Natural killer cell (primary cell): ENCODE results near the gene EAF1. TPM values are rescaled to one million over a fixed set of nuclear protein-coding genes. Genes with fewer than 3 reads are reported as not detected.
"Not testable (repeated sequence)": the region's sequence is repeated elsewhere in the genome, so short reads cannot be mapped to it uniquely, and the experiment has no call there.

Experiments
- ATAC-seq, 3 donors: fragments of 150-1000 bp in 2 of 3; fragments of 200-7000 bp in 1 of 3; cut with Tn5 transposase; 1 replicate in 1 of 3; 2 replicates in 2 of 3; pipeline ENCODE4 v1.10.0; 2021; ENCODE audit warnings: mild to moderate bottlenecking in 2 of 3, moderate library complexity in 2 of 3
- DNase-seq, 2 donors: peaks; one replicate each; pipeline versions ENCODE4 v3.0.0 to v3.0.0-alpha.2; 2013 to 2021; ENCODE audit warnings: mixed read lengths in 1 of 2
- H3K27ac ChIP-seq: one replicate; pipeline ENCODE4 v1.5.1; 2013; ENCODE audit warnings: mild to moderate bottlenecking, low read length
- H3K27me3 ChIP-seq: one replicate; pipeline ENCODE4 v1.6.1; 2013; ENCODE audit warnings: low read length; ENCODE audit not compliant: control insufficient read depth, insufficient read depth
- H3K36me3 ChIP-seq: one replicate; pipeline ENCODE4 v1.6.1; 2013; ENCODE audit warnings: low read length; ENCODE audit not compliant: control insufficient read depth, insufficient read depth
- H3K4me1 ChIP-seq: one replicate; pipeline ENCODE4 v1.6.1; 2013; ENCODE audit warnings: low read length; ENCODE audit not compliant: control insufficient read depth, insufficient read depth
- H3K4me3 ChIP-seq: one replicate; pipeline ENCODE4 v1.5.1; 2013; ENCODE audit warnings: low read length
- H3K9me3 ChIP-seq: one replicate; pipeline ENCODE4 v1.6.1; 2013; ENCODE audit warnings: low read length; ENCODE audit not compliant: control insufficient read depth, insufficient read depth
- H3K27ac Mint-ChIP-seq, 2 donors: one replicate each; pipeline ENCODE4 v1.8.0; 2022; ENCODE audit warnings: mild to moderate bottlenecking in 2 of 2, mixed read lengths in 2 of 2, moderate library complexity in 1 of 2
- H3K27me3 Mint-ChIP-seq, 2 donors: one replicate each; pipeline ENCODE4 v1.8.0; 2022; ENCODE audit warnings: low read depth in 2 of 2, mixed read lengths in 2 of 2
- H3K36me3 Mint-ChIP-seq: one replicate; pipeline ENCODE4 v1.8.0; 2022; ENCODE audit warnings: mixed read lengths
- H3K4me1 Mint-ChIP-seq, 2 donors: one replicate each; pipeline ENCODE4 v1.8.0; 2022; ENCODE audit warnings: mixed read lengths in 2 of 2
- H3K4me3 Mint-ChIP-seq: one replicate; pipeline ENCODE4 v1.8.0; 2022; ENCODE audit warnings: mild to moderate bottlenecking, moderate library complexity, mixed read lengths
- H3K9me3 Mint-ChIP-seq, 2 donors: one replicate each; pipeline ENCODE4 v1.8.0; 2022; ENCODE audit warnings: mixed read lengths in 2 of 2
- WGBS: methylation state at CpG from one replicate; pipeline ENCODE4 v1.1.7; 2013; ENCODE audit warnings: missing lambda C conversion rate; ENCODE audit not compliant: insufficient coverage; 5-methylcytosine and 5-hydroxymethylcytosine counted together
- intact Hi-C: fragments of 100-400 bp; cut with micrococcal nuclease; formaldehyde crosslinking; loops from one replicate; pipeline ENCODE4 v1.14.2; 2022
- total RNA-seq, 4 donors: library from RNA; stranded (reverse); fragments of 120-200 nt in 1 of 4; gene quantifications; one replicate each; pipeline versions ENCODE4 v1.2.3 to v1.2.4, GENCODE V29; 2013 to 2022
- TF ChIP-seq, protein P1 (sequence below): fragments of 200-600 bp; IDR thresholded peaks from one replicate; pipeline ENCODE4 v1.8.0; 2022; ENCODE audit warnings: antibody characterized with exemption

EAF1 gene
- total RNA-seq, 3 donors from 2014 or later (not counting 1 experiment from before 2014, with no cell fraction given) = 39.7 to 45.8 (median 41.5) TPM

- peak in 1 of 2 donors; percentile 78 for DNase-seq
- no peak overlapping the region for H3K4me3 Mint-ChIP-seq
- no peaks in the 10 kb centered on the region for H3K36me3 Mint-ChIP-seq
These were observed 21.8 kb upstream of the EAF1 start for GRCh38 chr3:15405448-15406050.

DNA sequence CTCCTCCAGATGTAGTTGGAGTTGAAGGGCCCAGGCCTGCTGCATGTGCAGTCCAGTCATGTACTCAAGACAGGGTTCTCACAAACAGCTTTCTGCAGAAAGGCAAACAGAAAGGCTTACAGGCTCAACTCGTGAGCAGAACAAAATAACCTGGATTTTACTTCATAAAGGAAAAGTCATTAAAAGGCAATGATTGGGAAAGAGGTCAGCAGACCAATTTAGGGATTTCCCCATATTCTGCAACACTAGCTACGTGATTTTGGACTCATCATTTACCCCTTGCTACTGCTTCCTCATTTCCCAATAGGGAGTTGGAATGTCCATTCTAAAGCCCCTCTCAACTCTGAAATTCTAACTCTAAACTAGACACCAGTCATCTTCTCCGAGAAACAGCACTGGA, 18.2 kb upstream of the EAF1 start:
- Mint-ChIP-seq H3K27ac (no peak overlapping the region), H3K27me3 (no peaks in the 10 kb centered on the region), H3K9me3 (no peaks in the 10 kb centered on the region), H3K4me1 (no peaks in the 10 kb centered on the region), H3K4me3 (no peak overlapping the region), H3K36me3 (no peaks in the 10 kb centered on the region)
- no peak for ATAC-seq
- TF ChIP-seq, protein P1, sequence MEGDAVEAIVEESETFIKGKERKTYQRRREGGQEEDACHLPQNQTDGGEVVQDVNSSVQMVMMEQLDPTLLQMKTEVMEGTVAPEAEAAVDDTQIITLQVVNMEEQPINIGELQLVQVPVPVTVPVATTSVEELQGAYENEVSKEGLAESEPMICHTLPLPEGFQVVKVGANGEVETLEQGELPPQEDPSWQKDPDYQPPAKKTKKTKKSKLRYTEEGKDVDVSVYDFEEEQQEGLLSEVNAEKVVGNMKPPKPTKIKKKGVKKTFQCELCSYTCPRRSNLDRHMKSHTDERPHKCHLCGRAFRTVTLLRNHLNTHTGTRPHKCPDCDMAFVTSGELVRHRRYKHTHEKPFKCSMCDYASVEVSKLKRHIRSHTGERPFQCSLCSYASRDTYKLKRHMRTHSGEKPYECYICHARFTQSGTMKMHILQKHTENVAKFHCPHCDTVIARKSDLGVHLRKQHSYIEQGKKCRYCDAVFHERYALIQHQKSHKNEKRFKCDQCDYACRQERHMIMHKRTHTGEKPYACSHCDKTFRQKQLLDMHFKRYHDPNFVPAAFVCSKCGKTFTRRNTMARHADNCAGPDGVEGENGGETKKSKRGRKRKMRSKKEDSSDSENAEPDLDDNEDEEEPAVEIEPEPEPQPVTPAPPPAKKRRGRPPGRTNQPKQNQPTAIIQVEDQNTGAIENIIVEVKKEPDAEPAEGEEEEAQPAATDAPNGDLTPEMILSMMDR = no peak
- H3K4me1 ChIP-seq = no peaks in the 10 kb centered on the region
- H3K9me3 ChIP-seq = no peaks in the 10 kb centered on the region
- no peaks in the 10 kb centered on the region for H3K27me3 ChIP-seq
- no peak overlapping the region for H3K4me3 ChIP-seq
- no peak for DNase-seq
- 94% methylated on average over 3 of the region's 3 CpGs for WGBS
- no peak overlapping the region for H3K27ac ChIP-seq
- intact Hi-C loops = loop anchor here (5.0 kb wide), 1 partner anchor 302 kb away; no protein-coding TSS in a partner anchor
- H3K36me3 ChIP-seq = peaks cover 14% of the 10 kb centered on the region

More at GRCh38 chr3:15405448-15406050, 21.8 kb upstream of the EAF1 start:
- ATAC-seq = peak; percentile 57 to 78 (median 74)
- H3K4me1 ChIP-seq = no peaks in the 10 kb centered on the region
- no peak overlapping the region for H3K4me3 ChIP-seq
- H3K27ac ChIP-seq = no peak overlapping the region
- intact Hi-C loops = loop anchor here (1.0 to 5.0 kb wide), 4 partner anchors 137 to 298 kb away; no protein-coding TSS in a partner anchor
- no peaks in the 10 kb centered on the region for H3K27me3 ChIP-seq
- H3K4me1 Mint-ChIP-seq = no peaks in the 10 kb centered on the region
- TF ChIP-seq, protein P1 = peak; percentile 73
- no peaks in the 10 kb centered on the region for H3K9me3 ChIP-seq
- no peaks in the 10 kb centered on the region for H3K9me3 Mint-ChIP-seq
- peaks cover under 1% of the 10 kb centered on the region for H3K36me3 ChIP-seq
- no peak overlapping the region for H3K27ac Mint-ChIP-seq
- 6% methylated on average over 2 of the region's 3 CpGs for WGBS
- no peaks in the 10 kb centered on the region for H3K27me3 Mint-ChIP-seq

GRCh38 chr3:15409774-15410173, 17.6 kb upstream of the EAF1 start:
- Mint-ChIP-seq H3K9me3 (no peaks in the 10 kb centered on the region), H3K36me3 (peaks cover 3% of the 10 kb centered on the region), H3K4me3 (no peak overlapping the region), H3K27ac (no peak overlapping the region), H3K4me1 (no peaks in the 10 kb centered on the region), H3K27me3 (no peaks in the 10 kb centered on the region)
- intact Hi-C loops = loop anchor here (5.0 kb wide), 1 partner anchor 302 kb away; no protein-coding TSS in a partner anchor
- TF ChIP-seq, protein P1 = no peak
- no peaks in the 10 kb centered on the region for H3K4me1 ChIP-seq
- WGBS = 100% methylated on average over 1 of the region's 2 CpGs
- no peak overlapping the region for H3K4me3 ChIP-seq
- H3K36me3 ChIP-seq = peaks cover 18% of the 10 kb centered on the region
- no peaks in the 10 kb centered on the region for H3K9me3 ChIP-seq
- H3K27me3 ChIP-seq = no peaks in the 10 kb centered on the region
- DNase-seq = no peak
- no peak for ATAC-seq
- H3K27ac ChIP-seq = no peak overlapping the region

DNA sequence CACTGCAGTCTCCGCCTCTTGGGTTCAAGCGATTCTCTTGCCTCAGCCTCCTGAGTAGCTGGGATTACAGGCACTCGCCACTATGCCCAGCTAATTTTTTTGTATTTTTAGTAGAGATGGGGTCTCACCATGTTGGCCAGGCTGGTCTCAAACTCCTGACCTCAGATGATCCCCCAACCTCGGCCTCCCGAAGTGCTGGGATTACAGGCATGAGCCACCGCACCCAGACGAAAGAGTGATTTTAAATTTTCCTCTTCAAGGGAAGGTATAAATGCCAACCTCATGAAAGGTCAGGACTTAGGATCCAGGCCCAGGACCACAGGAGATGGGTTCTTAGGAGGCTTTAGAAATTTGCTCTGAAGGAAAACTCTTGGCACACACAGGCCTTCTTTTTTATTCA, 16.4 kb upstream of the EAF1 start:
- H3K27ac Mint-ChIP-seq, H3K27ac ChIP-seq, H3K4me3 ChIP-seq, intact Hi-C loops, H3K4me1 Mint-ChIP-seq, ATAC-seq, H3K4me1 ChIP-seq, DNase-seq, H3K27me3 ChIP-seq, H3K9me3 ChIP-seq, H3K27me3 Mint-ChIP-seq, H3K9me3 Mint-ChIP-seq, H3K4me3 Mint-ChIP-seq: not testable (repeated sequence)
- H3K36me3 ChIP-seq = peaks cover 30% of the 10 kb centered on the region
- WGBS = 99% methylated on average over 6 of the region's 7 CpGs
- H3K36me3 Mint-ChIP-seq = peaks cover 14% of the 10 kb centered on the region
